HUES48 (cell line): ENCODE results near the gene ARAF.

ENCODE experiments used
- H3K27ac ChIP-seq: one replicate; pipeline ENCODE4 v1.7.0; 2013; ENCODE audit warnings: low read depth, low read length, inconsistent platforms
- H3K27me3 ChIP-seq: 2 replicates; pipeline ENCODE4 v1.6.1; 2013; ENCODE audit warnings: mild to moderate bottlenecking, low read length; ENCODE audit not compliant: control insufficient read depth, insufficient read depth
- H3K36me3 ChIP-seq: 2 replicates; pipeline ENCODE4 v1.6.1; 2013; ENCODE audit warnings: low read length; ENCODE audit not compliant: control insufficient read depth, insufficient read depth
- H3K4me1 ChIP-seq: 2 replicates; pipeline ENCODE4 v1.6.1; 2013; ENCODE audit warnings: mild to moderate bottlenecking, low read length; ENCODE audit not compliant: control insufficient read depth, insufficient read depth
- H3K4me3 ChIP-seq: 2 replicates; pipeline ENCODE4 v1.5.1; 2013; ENCODE audit warnings: mild to moderate bottlenecking, low read depth, low read length
- H3K9ac ChIP-seq: 2 replicates; pipeline ENCODE4 v1.6.1; 2013; ENCODE audit warnings: mild to moderate bottlenecking, low read depth, low read length, moderate library complexity
- H3K9me3 ChIP-seq: 2 replicates; pipeline ENCODE4 v1.6.1; 2013; ENCODE audit warnings: low read length; ENCODE audit not compliant: control insufficient read depth, insufficient read depth

The ARAF gene

DNA sequence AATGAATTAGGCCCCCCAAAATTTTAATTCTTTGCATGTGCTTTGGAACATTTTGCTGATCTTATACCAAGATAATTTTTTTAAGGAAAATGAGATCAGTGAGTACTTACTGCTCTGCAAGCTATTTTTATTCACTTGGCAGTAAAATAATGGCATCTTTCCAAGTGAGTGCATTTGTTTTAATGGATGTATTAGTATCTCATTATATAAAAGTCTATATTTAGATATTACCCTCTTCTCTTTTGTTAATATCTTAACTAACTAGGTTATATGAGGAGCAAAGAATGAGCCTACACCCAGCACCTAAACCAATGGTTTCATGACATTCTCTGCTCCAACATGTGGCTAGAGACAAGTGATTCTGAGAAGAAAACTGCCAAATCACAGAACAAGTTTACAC, 21.1 kb upstream of the ARAF start:
- H3K4me1 ChIP-seq: no peaks in the 10 kb centered on the region
- H3K9me3 ChIP-seq: peaks cover 14% of the 10 kb centered on the region; the same call in 1 of the 2 replicates
- no peak overlapping the region for H3K4me3 ChIP-seq
- no peaks in the 10 kb centered on the region for H3K27me3 ChIP-seq
- H3K36me3 ChIP-seq: no peaks in the 10 kb centered on the region
- H3K27ac ChIP-seq: no peak overlapping the region
- no peak overlapping the region for H3K9ac ChIP-seq

DNA sequence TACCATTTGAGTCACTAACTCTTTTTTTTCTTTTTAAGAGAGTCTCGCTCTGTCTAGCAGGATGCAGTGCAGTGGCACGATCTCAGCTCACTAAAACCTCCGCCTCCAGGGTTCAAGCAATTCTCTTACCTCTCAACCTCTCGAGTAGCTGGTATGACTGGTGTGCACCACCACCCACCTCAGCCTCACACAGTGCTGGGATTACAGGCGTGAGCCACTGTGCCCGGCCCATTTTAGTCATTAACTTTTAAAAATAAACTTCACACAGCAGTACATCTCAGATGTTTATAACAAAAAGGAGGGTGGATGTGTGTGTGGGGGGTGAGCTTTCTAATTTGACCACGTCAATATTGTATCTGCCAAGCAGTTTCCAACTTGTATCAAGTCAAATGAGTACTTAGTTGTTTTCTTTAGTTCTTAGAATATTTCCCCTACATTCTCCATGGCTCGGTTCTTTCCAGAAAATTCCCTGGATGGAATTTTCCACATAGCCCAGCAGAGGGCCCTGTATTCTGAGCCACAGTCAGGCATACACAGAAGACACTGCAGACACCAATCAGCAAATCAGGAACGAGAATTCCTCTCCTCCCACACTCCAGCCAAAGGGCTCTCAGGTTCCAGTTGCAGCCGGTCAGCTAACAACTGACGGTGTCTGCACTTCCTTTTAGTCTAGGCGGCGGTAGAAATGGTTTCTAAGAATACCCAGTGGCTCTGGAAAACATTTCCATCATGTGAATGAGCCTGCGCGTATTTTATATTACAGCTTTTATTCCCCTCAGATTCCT, 20.1 kb upstream of the ARAF start:
- H3K4me1 ChIP-seq: no peaks in the 10 kb centered on the region
- no peaks in the 10 kb centered on the region for H3K27me3 ChIP-seq
- H3K9me3 ChIP-seq: peaks cover 17% of the 10 kb centered on the region
- peak overlapping the region; percentile 36 for H3K27ac ChIP-seq
- H3K4me3 ChIP-seq: no peak overlapping the region
- H3K36me3 ChIP-seq: no peaks in the 10 kb centered on the region
- no peak overlapping the region for H3K9ac ChIP-seq

DNA sequence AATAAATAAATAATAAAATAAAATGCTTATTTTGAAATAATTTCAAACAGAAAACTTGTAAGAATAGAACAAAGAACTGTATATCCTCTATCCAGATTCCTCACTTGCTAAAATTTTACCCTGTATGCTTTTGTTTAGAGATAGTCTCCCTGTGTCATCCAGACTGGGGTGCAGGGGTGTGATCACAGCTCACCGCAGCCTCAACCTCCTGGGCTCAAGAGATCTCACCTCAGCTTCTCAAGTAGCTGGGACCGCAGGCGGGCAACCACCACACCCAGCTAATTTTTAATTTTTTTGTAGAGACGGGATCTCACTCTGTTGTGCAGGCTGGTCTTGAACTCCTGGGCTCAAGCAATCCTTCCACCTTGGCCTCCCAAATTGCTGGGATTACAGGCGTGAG, 17.5 kb upstream of the ARAF start:
- H3K4me1 ChIP-seq: no peaks in the 10 kb centered on the region
- no peaks in the 10 kb centered on the region for H3K36me3 ChIP-seq
- no peaks in the 10 kb centered on the region for H3K27me3 ChIP-seq
- H3K4me3 ChIP-seq: no peak overlapping the region
- no peak overlapping the region for H3K9ac ChIP-seq
- peaks cover 23% of the 10 kb centered on the region for H3K9me3 ChIP-seq
- H3K27ac ChIP-seq: no peak overlapping the region

DNA sequence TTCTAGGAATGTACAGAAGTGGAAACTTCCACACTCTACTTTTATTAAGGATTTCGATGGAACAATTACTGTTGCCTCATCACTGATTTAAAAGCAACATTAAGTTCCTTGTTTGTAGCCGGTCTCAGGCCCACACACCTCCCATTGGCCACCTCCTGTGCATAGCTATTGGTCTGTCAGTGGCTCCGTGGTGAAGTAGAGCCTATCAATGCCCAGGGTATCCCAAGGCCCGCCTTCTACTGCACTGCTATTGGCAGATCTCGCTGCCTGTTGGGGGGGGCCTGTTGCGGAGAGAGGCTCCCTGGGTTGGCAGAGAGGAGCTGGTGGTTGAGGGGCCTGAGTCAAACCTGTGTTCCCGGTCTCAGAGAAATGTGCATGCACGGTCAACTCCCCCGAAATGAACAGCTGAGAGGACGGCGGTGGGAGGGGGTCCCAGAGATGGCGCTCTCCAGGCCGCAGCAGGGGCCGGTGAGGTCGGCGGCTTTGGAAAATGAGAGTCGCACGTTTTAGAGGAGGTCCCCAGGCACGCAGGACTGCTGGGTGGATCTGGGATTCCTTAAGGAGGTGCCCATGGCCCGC, 4.9 kb upstream of the ARAF start:
- peak overlapping the region; percentile 62 for H3K4me3 ChIP-seq
- 0 out of 2 replicates have a peak, but pooled peaks cover 4% of the 10 kb centered on the region for H3K4me1 ChIP-seq
- peak overlapping the region; percentile 55; the same call in 1 of the 2 replicates for H3K9ac ChIP-seq
- peak overlapping the region; percentile 76 for H3K27ac ChIP-seq
- no peaks in the 10 kb centered on the region for H3K36me3 ChIP-seq
- H3K9me3 ChIP-seq: peaks cover 15% of the 10 kb centered on the region; the same call in 1 of the 2 replicates
- H3K27me3 ChIP-seq: no peaks in the 10 kb centered on the region

DNA sequence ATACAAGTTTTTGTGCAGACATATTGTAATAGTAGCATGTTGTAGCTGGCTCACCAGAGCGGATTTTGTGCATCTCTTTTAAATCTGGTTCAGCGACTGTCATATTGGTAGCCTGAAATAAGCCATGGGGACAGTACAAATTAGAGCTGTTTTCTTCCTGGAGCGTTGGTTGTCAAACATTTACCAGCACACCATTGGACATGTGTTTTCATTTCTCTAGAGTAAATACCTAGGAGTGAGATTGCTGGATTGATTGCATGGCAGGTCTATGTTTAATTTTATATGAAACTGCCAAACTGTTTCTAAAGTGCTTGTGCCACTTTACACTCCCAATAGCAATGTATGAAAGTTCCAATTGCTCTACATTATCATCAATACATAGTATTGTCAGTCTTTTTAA, 2.6 kb upstream of the ARAF start:
- H3K9ac ChIP-seq: no peak overlapping the region
- no peak overlapping the region for H3K4me3 ChIP-seq
- H3K27me3 ChIP-seq: no peaks in the 10 kb centered on the region
- peaks cover 12% of the 10 kb centered on the region; the same call in 1 of the 2 replicates for H3K9me3 ChIP-seq
- H3K27ac ChIP-seq: no peak overlapping the region
- 0 out of 2 replicates have a peak, but pooled peaks cover 4% of the 10 kb centered on the region for H3K4me1 ChIP-seq
- peaks cover 7% of the 10 kb centered on the region for H3K36me3 ChIP-seq

DNA sequence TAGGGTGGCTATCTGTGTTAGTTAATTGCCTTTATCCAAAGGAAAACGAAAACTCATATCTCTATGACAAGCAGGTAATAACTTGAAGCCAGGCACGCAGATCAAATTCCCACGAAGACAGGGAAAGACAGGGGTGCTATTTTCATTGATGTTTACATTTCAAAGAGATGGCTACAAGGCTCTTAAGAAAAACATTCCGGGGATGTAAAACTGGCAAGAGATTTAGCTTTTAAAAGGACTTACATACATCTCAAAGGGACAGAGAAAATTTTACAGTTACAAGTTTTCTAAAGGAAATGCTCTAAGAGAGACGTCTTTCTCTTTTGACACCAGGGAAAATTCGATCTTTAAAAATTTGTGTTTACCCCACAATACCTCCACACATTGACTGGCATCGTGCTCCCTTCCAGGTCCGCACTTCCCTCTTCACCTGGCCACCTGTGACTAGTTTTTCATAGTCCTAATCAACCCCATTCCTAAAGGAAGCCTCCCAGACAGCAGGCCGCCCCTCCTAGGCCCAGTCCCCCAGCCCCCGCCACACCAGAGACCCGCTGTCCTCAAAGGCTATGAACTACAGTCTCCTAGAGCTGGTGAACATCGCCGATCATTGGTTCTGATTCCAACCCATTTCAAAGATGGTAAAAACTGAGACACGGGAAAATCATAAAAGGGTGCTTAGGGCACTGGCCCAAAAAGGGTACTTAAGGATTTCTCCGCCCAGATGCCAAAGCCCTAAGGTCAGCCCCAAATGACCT, 649 bp upstream of the ARAF start:
- 0 out of 2 replicates have a peak, but pooled peaks cover 4% of the 10 kb centered on the region for H3K4me1 ChIP-seq
- peak overlapping the region; percentile 87 for H3K4me3 ChIP-seq
- peak overlapping the region; percentile 23; the same call in 1 of the 2 replicates for H3K9ac ChIP-seq
- peaks cover 23% of the 10 kb centered on the region for H3K36me3 ChIP-seq
- H3K27me3 ChIP-seq: no peaks in the 10 kb centered on the region
- peak overlapping the region; percentile 93 for H3K27ac ChIP-seq
- peaks cover 10% of the 10 kb centered on the region; the same call in 1 of the 2 replicates for H3K9me3 ChIP-seq

DNA sequence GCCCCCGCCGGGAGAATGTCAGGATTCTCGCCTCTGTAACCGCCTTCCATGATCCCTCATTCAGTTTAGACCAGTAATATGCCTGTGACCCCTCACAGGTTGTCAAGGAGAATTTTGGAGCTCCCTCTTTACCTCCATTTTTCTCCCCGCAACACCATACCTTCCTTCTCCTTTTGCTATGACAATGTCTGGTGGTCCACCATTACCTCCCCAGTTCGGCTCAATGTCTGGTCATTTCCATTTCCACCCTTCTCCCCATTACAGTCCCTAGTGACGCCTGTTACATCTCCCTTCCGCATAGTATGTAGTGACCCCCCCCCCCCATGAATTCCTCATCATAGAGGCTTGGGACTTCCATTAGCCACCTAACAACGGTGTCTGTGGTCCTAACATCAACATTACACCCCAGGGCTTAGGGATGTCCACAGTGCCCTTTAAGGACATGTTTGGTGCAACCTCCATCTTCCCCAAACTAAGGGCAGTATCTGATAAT, 700 bp downstream of the ARAF start:
- no peak overlapping the region for H3K9ac ChIP-seq
- H3K4me3 ChIP-seq: peak overlapping the region; percentile 87
- H3K27ac ChIP-seq: peak overlapping the region; percentile 93

DNA sequence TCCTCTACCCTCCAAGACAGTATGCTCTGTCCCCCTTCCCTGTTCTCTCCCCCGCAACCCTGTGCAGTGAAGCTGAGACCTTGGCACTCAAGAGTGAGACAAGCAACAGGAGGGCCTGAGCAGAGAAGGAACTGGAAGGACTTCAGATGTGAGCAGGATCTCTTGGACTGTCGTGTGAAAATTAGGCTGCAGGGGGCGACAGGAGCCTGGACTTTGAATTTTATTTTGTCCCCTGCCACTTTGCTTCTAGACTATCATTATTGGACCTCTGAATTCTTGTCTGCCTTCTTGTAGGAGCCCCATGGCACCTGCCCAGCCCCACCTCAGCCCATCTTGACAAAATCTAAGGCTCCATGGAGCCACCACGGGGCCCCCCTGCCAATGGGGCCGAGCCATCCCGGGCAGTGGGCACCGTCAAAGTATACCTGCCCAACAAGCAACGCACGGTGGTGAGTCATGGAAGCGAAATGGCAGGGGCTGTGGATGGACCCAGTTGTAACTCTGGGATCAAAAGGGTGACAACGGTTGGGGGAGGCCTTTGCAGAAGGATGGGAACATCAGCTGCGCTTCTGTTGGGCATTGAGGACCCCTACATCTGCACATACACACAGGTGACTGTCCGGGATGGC, 1.7 kb downstream of the ARAF start:
- Histone ChIP-seq H3K27me3 (no peaks in the 10 kb centered on the region), H3K4me1 (0 out of 2 replicates have a peak, but pooled peaks cover 4% of the 10 kb centered on the region), H3K4me3 (no peak overlapping the region), H3K9ac (no peak overlapping the region), H3K27ac (no peak overlapping the region), H3K36me3 (peaks cover 43% of the 10 kb centered on the region), H3K9me3 (peaks cover 10% of the 10 kb centered on the region; the same call in 1 of the 2 replicates)

More for the DNA sequence above, 700 bp downstream of the ARAF start:
- peaks cover 10% of the 10 kb centered on the region; the same call in 1 of the 2 replicates for H3K9me3 ChIP-seq
- H3K4me1 ChIP-seq: 0 out of 2 replicates have a peak, but pooled peaks cover 4% of the 10 kb centered on the region
- peaks cover 35% of the 10 kb centered on the region for H3K36me3 ChIP-seq
- no peaks in the 10 kb centered on the region for H3K27me3 ChIP-seq

DNA sequence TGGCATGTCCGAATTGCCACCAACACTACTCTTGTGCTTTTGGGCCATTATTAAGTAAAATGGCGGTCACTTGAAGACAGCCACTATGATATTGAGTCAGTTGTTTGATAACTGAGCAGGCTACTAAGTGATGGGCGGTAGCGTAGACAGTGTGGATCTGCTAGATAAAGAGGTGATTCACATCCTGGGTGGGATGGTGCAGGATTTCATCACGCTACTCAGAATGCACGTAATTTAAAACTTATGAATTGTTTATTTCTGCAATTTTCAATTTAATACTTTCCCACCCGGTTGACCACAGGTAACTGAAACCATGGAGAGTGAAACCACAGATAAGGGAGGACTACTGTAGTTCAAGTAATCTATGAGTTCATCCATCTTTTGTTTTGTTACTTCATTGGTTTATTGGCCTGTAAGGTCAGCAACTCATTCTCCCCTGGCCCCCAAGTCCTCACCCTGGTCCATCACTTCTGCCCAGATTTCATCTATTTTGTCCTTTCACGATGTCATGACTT, 2.9 kb downstream of the ARAF start:
- Histone ChIP-seq H3K4me3 (no peak overlapping the region), H3K9me3 (peaks cover 4% of the 10 kb centered on the region; the same call in 1 of the 2 replicates), H3K4me1 (0 out of 2 replicates have a peak, but pooled peaks cover 4% of the 10 kb centered on the region), H3K27me3 (no peaks in the 10 kb centered on the region), H3K27ac (no peak overlapping the region), H3K9ac (no peak overlapping the region), H3K36me3 (peaks cover 54% of the 10 kb centered on the region)

DNA sequence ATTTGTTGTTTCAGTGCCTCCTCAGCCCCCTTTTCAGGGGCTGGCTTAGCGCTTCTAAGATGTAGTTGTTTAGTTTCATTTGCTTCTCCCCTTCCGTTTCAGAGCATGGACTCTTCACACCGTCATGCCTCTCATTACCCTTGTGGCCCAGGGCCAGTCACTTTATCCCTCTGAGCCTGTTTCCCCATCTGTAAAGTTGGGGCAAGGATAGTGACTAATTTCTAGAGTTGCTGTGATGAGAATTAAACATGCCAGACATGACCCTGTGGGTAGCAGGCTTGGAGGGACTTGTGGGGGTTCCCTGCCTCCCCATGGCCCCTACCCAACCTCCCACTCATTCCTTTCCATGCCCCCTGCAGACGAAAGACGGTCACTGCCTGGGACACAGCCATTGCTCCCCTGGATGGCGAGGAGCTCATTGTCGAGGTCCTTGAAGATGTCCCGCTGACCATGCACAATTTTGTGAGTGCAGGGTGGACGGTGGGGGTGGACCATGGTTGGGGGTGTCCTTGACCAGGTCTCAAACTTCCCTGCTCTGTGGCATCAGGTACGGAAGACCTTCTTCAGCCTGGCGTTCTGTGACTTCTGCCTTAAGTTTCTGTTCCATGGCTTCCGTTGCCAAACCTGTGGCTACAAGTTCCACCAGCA, 3.6 kb downstream of the ARAF start:
- no peak overlapping the region for H3K27ac ChIP-seq
- no peaks in the 10 kb centered on the region for H3K27me3 ChIP-seq
- peaks cover 9% of the 10 kb centered on the region; the same call in 1 of the 2 replicates for H3K9me3 ChIP-seq
- H3K4me3 ChIP-seq: no peak overlapping the region
- peaks cover 60% of the 10 kb centered on the region for H3K36me3 ChIP-seq
- no peak overlapping the region for H3K9ac ChIP-seq
- 0 out of 2 replicates have a peak, but pooled peaks cover 4% of the 10 kb centered on the region for H3K4me1 ChIP-seq
